T-helper 2 cell treated with Interferon-gamma antibody and Interleukin-4, amounts not matched to agents 100 ng/mL and 5 ng/mL, for 36 hours (primary cell): ENCODE data around the gene DCAKD. TPM values are rescaled to one million over a fixed set of nuclear protein-coding genes. Genes with fewer than 3 reads are reported as not detected.

Experiments used
- intact Hi-C: fragments of 100-400 bp; cut with micrococcal nuclease; formaldehyde crosslinking; loops from one replicate; pipeline ENCODE4 v1.15.1; 2023
- total RNA-seq: library from RNA; stranded (reverse); gene quantifications from 2 replicates; pipeline ENCODE4 v1.2.3, GENCODE V29; 2022

Gene DCAKD, protein sequence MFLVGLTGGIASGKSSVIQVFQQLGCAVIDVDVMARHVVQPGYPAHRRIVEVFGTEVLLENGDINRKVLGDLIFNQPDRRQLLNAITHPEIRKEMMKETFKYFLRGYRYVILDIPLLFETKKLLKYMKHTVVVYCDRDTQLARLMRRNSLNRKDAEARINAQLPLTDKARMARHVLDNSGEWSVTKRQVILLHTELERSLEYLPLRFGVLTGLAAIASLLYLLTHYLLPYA
- total RNA-seq = 28.6 and 28.7 TPM in 2 replicates

DNA sequence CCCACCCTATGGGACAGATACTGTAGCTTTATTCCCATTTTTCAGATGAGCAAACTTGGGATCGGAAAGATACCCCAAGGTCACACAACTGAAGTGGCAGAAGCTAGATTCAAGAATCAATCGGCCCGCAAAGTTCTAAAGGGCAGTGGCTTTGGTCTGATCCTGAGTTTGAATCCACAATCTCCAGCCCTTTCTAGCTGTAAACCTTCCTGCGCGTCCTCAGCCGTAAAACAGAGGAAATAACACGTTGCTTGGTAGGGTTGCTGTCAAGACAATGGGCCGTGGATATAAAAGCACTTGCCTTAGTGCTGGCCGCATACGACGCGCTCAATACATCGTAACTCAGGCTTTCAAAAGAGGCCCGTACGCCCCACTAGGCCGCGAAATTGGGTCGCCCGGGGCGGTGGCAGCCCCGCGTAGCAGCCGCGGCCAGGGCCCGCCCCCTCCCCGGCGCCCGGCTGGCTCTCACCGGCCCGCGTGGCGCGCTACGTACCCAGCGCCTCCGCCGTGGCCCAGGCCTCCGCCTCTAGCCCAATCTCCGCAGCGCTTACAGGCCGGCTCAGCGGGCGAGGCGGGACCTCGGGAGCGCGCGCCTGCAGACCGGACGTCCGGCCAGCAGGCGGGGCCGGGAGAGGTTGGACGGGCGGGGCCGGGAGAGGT is at the start of gene DCAKD:
DCAKD (minus strand) TSS at position 573 of the 660 bp plus-strand sequence. CDS start 16,747 bp downstream, outside the sequence.
- intact Hi-C loops = loop anchor here (2.0 kb wide), 1 partner anchor 82 kb away; the partner anchor contains the start of gene C1QL1

DNA sequence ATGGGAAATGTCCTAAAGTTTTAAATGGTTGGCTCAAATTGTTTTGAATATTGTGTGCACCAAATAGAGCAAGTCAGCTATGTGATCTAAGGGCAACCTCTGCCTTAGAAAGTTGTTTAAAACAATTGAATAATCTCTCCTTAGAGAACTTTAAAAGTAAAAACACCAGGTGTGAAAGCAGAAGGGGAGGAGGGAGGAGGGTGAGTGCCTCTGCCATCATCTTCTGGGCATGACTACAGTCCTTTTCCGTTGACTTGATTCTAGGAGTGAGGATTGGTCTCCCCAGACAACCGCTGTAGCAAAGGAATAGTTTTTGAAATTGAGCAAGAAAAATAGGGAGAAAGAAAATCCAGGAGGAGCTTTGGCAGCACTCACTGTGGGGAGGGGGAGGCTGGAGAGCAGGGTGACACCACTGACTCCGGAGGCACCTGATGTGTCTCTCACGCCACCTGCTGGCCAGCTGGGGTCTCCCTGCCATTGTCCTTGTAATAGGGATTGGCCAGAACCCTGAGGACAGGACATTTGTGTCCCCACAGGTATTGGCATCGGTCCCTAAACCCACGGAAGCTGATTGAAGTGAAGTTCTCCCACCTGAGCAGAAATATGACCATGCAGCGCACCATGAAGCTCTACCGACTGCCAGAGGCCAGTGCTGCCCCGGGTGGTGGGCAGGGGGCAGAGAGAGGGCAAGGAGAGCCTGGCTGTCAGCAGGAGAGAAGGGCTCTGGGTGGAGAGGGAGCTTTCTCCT is 47.6 kb upstream of the DCAKD start:
- intact Hi-C loops = loop anchor here (2.0 kb wide), 1 partner anchor 78 kb away; no protein-coding TSS in a partner anchor

DNA sequence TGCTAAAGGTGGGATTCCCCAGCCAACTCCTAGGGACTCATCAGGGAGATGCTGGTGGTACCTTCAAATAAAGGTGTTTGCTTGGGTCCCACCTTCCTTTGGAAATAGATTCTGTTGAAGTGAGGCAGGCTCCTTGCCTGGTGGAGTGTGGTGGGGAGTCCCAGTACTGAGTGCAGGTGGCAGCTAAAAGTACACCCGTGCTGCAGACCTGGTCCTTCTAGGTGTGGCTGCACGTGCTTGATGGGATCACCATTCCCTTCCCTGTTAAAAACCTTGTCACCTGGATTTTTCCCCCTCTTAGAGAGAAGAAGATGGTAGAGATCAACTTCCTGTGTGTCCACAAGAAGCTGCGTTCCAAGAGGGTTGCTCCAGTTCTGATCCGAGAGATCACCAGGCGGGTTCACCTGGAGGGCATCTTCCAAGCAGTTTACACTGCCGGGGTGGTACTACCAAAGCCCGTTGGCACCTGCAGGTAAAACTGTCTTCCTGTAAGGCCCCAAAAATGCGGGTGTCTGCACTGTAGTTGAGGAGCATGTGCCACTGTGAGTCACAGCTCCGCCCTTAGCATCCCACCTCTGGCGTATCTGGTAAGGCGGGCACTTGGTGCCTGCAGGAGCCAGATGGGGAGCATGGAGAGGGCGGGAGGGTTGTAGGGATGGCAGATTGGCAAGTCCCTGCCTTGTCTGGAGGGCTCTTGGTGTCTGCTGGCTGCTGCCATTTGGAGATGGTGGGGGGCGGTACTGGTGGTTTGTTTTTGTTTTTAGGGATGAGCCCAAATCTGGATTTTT is 46.8 kb upstream of the DCAKD start:
- intact Hi-C loops = loop anchor here (2.0 kb wide), 1 partner anchor 77 kb away; no protein-coding TSS in a partner anchor

DNA sequence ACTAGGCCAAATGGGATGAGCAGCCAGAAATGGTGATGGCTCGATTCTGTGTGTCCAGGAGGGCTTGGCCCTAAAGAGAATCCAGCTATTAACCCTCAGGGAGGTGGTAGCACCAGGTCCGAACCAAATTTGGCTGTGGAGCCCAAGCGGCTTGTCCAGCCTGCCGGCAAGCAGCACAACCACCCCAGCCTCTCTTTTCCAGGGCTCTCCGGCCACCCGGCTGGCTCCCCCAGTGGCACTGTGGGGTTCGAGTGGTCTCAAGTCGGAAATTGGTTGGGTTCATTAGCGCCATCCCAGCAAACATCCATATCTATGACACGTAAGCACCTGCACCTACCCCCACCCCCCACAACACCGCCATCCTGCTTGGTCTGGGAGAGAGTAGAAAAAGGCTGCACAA is 45.5 kb upstream of the DCAKD start:
- intact Hi-C loops = no loop called here

DNA sequence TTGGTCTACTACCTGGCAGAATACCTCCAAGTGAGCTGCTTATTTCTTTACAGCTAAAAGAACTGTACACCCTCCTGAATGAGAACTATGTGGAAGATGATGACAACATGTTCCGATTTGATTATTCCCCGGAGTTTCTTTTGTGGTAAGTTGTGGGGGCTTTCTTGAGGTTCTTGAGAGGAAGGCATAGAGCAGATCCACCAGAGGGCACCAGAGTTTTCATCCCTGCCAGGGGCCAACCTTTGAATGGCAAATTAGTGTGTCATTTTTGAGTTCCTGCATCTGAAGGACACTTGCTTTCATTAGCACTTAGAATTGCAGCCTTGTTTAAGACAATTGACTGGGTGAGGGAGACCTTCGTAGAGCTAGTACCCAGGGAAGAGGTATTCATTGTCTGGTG is 44.7 kb upstream of the DCAKD start:
- intact Hi-C loops = no loop called here

DNA sequence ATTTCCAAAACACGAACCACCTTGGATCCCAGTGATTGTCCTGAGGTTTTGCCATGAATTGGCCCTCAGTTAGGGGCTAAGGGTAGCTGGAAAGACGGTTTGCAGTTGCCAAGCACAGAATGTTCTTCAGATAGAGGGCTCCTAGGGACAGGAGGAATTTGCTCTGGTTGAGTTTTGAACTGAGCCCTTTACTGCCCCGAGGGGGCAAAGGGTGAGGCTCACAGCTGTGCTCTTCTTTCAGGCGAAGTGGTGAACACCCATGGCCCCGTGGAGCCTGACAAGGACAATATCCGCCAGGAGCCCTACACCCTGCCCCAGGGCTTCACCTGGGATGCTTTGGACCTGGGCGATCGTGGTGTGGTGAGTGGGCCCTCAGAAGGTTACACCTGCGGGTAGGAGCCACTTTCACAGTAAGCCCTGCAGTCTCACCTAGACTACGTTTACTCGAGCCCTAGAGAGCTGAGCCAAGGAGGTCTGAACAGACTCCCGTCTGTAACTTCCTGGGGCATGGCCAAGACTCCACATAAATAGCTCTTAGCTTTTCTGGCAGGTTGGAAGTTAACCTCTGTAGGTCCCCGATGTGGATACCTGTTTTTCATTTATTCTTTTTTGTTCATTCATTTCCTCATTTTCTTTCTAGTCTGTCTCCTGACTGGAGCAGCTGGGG is 42.1 kb upstream of the DCAKD start:
- intact Hi-C loops = no loop called here

DNA sequence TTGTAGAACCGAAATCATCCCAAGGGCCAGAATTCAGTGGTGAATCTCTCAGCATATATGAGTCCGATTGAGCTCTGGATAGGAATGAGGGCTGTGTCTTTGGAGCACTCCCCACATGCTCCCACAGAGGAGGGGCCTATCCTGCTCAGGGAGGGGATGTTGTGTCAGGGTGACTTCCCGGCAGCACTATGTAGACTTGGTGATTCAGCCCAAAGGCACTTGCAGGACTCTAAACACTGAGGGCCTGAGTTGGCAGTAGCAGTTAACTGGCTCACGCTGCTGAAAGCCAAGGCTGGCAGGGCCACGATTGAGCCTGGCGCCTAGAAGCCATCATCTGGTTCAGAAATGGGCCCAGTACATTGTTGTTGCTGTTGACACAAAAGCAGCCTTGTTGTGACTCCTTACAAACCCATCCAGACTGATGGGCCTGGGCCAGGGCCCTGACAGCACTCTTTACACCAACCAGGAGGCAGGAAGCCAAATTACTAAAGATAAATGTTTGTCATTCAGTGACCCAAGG is 41.5 kb upstream of the DCAKD start:
- intact Hi-C loops = no loop called here

DNA sequence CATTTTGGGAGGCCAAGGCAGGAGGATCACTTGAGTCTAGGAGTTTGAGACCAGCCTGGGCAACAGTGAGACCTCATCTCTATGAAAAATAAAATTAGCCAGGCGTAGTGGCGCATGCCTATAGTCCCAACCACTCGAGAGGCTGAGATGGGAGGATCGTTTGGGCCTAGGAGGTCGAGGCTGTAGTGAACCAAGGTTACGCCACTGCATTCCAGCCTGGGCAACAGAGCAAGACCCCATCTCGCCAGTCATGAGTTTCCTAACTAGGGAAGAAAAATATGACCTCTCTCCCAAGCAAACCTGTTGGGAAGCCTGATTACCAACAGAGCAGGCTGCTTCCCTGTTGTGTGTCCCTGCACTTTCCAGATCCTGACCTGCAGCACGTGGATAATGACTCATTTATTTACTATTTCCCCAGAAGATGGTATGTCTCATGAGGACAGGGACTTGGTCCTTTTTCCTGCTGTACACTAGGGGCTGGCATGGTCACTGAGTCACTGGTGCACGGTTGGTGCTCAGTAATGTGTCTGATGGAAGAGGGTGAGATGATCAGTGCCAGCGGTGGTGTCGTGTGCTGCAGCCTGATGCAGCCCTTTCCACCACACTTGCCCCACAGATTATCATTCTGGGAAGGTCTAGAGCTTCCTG is 40.5 kb upstream of the DCAKD start:
- intact Hi-C loops = no loop called here

DNA sequence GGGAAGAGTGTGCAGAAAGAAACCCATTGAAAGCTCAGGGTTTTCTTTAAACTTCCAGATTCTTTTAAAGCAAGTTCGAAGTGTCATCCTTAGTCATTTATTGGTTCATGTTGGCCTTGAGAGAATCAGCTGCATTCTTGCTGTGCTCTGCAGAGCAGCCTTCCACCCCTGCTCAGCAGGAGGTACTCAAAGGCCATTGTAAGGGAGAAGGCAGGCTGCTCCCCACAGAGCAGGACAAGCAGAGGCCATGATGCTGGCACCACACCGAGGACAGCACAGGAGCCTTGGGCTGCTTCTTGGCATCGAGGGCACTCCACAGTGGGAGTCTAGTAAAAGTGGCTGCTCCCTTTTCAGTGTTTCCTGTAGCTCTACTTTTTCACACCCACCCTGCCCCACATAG is 39.3 kb upstream of the DCAKD start:
- intact Hi-C loops = no loop called here

DNA sequence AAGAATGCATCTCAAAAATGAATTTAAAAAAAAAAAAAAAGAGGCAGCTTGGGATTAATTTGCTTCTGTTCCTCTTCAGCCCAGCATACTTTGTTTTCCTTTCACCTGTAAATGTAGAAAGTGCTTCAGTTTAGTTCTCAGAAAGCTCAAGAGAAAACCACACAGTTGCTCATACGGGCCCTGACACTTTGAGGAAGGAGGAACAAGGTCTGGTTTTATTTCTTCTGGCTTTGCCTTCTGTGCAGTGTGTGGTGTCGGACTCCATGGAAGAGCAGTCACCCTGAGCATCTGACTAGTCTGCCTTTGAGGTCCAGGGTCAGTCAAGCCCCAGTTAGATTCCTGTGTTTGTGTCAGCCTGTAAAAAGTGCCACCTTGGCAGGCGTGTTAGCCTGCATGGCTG is 37.3 kb upstream of the DCAKD start:
- intact Hi-C loops = no loop called here

DNA sequence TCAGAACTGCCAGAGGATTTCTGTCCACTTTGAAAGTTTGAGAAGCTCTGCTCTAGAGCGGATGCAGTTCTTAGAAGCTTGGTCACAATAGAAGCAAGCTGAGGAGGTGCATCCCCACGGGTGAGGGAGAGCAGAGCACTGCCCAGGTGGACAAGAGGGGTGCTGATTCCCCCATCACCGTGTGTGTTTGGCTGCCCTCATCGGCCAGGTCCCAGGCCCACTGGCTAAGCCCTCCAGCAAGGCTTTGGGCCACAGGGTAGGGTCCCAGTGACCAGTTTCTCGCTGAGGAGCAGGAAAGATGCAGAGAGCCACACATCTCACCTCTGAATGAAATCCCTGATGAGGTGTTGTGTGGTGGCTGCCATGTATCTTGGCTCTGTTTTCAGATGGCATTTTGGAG is 36.5 kb upstream of the DCAKD start:
- intact Hi-C loops = no loop called here

DNA sequence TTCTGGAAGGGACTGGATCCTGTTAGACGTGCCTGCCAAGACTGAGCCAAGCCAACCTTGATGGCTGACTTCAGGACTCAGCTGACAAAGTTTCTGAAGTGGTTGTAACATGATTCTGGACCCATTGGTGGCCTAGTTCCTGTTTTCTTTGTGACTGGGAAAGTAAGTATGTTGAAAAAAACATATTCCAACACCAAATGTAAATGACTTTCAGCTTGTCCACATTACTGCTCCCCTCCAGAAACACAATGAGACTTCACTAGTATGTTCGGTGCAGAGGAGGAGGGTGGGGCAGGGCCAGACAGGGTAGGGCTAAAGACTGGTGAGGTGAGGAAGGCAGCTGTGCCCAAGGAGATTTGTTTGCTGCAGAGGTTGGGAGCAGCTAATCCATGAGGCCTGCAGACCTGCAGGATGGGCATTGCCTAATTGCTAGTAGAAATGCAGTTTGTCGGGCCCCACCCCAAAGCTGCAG is 36.1 kb upstream of the DCAKD start:
- intact Hi-C loops = no loop called here

DNA sequence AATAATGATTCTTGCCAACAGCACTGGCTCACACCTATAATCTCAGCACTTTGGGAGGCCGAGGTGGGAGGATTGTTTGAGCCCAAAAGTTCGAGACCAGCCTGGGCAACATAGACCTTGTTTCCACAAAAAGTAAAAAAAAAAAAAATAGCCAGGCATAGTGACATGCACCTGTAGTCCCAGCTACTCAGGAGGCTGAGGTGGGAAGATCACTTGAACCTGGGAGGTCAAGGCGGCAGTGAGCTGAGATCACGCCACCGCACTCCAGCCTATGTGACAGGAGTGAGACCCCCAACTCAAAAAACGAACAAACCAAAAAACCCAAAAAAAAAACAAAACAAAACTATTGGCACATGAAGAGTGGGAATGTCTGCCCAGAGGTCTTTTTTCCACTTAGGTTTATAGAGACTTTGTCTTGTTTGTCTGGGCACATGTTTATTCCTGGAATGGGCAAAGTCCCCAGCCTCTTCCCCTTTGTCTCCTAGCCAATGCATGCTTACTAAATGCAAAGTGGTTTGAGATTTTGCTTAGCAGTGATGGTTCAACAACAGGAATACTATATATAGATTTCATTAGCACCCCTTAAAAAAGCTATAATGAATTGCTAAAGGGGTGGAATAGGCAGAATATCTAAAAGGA is 35.6 kb upstream of the DCAKD start:
- intact Hi-C loops = no loop called here

DNA sequence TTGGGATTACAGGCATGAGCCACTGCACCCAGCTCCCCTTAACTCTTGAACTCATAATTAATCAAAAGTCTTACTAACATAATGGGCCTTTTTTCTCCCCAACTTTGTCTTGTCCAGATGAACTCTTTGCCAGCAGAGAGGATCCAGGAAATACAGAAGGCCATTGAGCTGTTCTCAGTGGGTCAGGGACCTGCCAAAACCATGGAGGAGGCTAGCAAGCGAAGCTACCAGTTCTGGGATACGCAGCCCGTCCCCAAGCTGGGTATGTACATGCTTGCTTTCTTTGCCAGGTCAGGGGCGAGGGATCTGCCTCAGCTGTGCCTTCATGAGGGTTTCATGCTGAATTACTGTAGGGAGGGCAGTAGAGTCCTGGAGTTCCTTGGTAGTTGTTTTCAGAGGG is 35.0 kb upstream of the DCAKD start:
- intact Hi-C loops = no loop called here

DNA sequence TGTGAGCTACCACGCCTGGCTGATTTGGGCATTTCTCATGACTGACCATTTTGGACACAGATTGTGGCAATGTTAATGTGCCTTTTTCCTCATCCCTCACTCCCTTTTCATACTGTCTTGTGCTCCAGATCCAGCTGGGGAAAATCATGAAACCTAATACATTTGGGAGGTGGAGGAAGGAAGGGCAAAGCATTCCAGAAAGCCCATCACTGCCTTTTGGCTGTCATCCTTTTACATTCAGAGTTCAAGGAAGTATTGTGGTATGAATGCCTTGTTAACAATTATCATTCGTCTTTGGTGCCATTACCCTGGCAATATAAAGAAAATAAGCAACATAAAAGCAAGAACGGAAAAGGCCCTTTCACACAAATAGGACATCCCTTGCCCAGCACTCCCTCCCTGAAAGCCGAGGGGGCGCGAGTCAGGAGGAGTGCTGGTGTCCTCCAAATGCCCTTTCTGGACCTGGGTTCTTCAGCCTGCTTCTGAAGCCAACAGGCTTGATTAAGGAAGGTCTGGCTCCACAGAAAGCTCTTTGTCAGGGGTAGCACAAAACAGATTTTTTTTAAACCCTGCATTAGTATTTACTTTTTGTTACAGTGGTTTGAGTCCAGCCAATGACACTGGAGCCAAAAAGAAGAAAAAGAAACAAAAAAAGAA is 29.7 kb upstream of the DCAKD start:
- intact Hi-C loops = no loop called here

DNA sequence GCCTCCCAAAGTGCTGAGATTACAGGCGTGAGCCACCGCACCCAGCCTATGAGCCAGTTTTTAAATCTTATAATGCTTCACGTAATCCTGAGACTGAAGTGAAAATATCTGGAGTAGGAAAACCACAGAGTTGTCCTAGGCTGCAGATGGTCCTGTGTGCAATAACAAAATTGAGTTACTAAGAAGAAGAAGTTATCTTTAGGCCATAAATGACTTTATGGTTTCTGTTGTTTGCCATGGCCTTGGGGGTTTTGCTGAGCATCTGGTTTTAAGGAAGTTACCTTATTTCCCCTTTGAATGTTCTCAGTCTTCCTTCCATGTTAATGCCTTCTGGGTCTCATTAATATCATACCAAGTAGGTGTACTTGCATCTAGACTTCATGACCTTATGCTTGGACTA is 26.2 kb upstream of the DCAKD start:
- intact Hi-C loops = no loop called here

DNA sequence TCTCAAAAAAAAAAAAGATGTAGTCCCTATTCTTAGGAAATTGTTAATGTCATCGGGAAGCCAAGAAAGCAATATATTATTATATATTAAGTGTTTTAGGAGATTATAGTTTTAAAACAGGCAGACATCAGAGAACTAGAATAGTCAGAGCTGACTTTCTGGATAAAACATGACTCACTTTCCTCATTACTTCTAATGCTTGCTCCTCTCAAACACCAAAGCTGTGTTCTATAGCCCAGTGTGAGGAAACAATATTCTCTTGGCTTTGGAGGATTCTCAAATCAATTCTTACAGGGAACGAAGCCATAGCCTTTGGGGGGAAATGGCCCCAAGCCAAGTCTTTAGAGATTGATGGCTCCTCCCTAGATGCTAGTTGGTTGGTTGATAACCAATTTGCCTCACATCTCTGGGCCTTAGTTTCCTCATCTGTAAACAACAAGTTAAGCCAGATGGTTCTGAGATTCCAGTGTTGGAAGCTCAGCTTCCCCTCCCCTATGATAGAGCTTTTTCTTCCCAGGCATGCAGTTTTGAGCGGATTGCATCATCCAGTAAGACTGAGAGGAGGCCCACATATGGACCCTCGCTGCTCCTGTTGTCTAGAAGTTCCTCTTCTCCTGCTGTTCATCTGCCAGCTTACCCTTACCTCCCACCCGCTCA is 22.1 kb upstream of the DCAKD start:
- intact Hi-C loops = no loop called here

DNA sequence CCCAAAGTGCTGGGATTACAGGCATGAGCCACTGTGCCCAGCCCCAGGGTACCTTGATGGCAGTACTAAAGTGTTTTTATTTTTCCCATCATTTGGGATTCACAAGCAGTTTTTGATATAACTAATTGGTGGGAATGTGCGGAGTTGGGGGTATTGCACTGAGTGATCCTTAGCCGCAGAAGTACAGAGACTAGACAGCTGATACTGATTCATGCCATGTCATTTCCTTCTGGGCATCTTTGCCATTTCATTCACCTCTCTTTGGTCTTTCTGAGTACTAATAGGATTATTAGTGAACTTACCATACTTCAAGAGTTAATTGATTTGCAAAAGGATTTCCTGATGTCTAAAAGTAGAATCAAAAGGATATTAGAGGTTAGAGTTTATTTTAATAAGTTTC is 19.4 kb upstream of the DCAKD start:
- intact Hi-C loops = no loop called here

DNA sequence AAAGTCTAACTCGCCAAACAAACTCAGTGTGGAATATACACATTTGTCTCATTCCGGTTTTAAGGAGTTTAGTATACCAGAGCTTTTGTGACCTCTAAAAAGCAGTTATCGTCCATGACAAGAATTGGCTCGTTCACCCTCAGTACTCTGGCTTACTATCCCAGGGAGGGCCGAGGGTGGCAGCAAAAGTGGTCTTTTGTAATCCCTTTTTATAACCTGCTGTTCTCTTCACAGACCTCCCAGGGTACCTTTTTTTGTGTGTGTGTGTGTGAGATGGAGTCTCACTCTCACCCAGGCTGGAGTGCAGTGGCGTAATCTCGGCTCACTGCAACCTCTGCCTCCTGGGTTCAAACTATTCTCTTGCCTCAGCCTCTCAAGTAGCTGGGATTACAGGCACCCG is 18.6 kb upstream of the DCAKD start:
- intact Hi-C loops = no loop called here
